ENCODE results near the gene STAT5B. TPM values are rescaled to one million over a fixed set of nuclear protein-coding genes. Genes with fewer than 3 reads are reported as not detected.

The STAT5B gene
- total and polyA plus RNA-seq, 9 of the 15 experiments (the other 6 are each of a cell fraction or from before 2014, with no cell fraction given), result 20.8 to 176 (median 92.4) TPM

- TF ChIP-seq NCOA1 (IDR thresholded peaks at IDR 0.05; ENCODE audit: low read depth) (0 out of 2 replicates have a peak, but pooled peaks have one; percentile 16), TAF1 (IDR thresholded peaks at IDR 0.05; ENCODE audit: control insufficient read depth, extremely low read depth, insufficient read depth, low read length, severe bottlenecking) (no peak), ZNF766 (CRISPR knock-in tag; conservative IDR thresholded peaks at IDR 0.05) (no peak), RAD51 (IDR thresholded peaks at IDR 0.05; ENCODE audit: borderline replicate concordance, low read depth) (no peak), ZNF780A (CRISPR knock-in tag; IDR thresholded peaks at IDR 0.05) (no peak), ZNF592 (IDR thresholded peaks at IDR 0.05) (peak; percentile 86), MNT (conservative IDR thresholded peaks at IDR 0.05) (peak; percentile 14 to 49; a peak in 2 of 4 replicates), CLOCK (CRISPR knock-in tag; IDR thresholded peaks at IDR 0.05; ENCODE audit: borderline replicate concordance) (no peak), L3MBTL2 (IDR thresholded peaks at IDR 0.05) (peak; percentile 78; the same call in 1 of the 2 replicates), PML (IDR thresholded peaks at IDR 0.05; ENCODE audit: low read length) (0 out of 2 replicates have a peak, but pooled peaks have one; percentile 17)
- TF ChIP-seq, protein P1, sequence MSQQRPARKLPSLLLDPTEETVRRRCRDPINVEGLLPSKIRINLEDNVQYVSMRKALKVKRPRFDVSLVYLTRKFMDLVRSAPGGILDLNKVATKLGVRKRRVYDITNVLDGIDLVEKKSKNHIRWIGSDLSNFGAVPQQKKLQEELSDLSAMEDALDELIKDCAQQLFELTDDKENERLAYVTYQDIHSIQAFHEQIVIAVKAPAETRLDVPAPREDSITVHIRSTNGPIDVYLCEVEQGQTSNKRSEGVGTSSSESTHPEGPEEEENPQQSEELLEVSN (IDR thresholded peaks at IDR 0.05; ENCODE audit: borderline replicate concordance in 1 of 2, extremely low read depth in 1 of 2, insufficient read depth in 1 of 2, insufficient read length in 1 of 2, low read depth in 1 of 2, low read length in 1 of 2, poor library complexity in 1 of 2, severe bottlenecking in 1 of 2), result peak; percentile 36 to 39
These were observed 11.2 kb upstream of the STAT5B start (continued) for GRCh38 chr17:42287305-42287976.

Measured in K562 (cell line).